Measurements from ENCODE around the gene SVEP1.

Gene SVEP1

GRCh38 chr9:110566156-110566555, 13.4 kb downstream of the SVEP1 start:
- Histone ChIP-seq H3K4me3 (replicated peaks; ENCODE audit: low read depth, low read length) (no peak overlapping the region), H3K36me3 (ENCODE audit: control insufficient read depth, insufficient read depth, low read length) (no peaks in the 10 kb centered on the region), H3K27me3 (replicated peaks; ENCODE audit: control insufficient read depth, insufficient read depth, low read length) (no peaks in the 10 kb centered on the region)
- TF ChIP-seq, protein P1, sequence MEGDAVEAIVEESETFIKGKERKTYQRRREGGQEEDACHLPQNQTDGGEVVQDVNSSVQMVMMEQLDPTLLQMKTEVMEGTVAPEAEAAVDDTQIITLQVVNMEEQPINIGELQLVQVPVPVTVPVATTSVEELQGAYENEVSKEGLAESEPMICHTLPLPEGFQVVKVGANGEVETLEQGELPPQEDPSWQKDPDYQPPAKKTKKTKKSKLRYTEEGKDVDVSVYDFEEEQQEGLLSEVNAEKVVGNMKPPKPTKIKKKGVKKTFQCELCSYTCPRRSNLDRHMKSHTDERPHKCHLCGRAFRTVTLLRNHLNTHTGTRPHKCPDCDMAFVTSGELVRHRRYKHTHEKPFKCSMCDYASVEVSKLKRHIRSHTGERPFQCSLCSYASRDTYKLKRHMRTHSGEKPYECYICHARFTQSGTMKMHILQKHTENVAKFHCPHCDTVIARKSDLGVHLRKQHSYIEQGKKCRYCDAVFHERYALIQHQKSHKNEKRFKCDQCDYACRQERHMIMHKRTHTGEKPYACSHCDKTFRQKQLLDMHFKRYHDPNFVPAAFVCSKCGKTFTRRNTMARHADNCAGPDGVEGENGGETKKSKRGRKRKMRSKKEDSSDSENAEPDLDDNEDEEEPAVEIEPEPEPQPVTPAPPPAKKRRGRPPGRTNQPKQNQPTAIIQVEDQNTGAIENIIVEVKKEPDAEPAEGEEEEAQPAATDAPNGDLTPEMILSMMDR (IDR thresholded peaks at IDR 0.05; ENCODE audit: insufficient read depth, low read length, poor library complexity, severe bottlenecking), result no peak
- DNase-seq (ENCODE audit: extremely low read depth, insufficient read length), result no peak

DNA sequence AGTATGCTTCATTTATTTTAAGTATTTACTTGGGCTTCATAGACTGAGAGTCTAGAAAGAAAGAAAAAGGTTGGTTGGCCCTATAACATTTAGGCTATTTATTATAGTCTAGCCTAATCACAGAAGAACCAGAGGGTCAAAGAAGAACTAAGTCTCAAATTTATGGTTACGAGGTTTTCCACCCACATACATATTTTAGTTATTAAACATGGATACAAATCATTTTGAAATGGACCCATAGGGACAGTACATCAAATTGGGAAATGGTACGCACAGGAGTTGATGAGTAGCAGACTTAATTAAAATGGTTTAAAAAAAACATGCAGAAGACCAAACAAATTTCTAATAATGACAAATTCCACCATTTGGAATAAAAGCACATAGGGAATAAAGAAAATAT, 17.7 kb downstream of the SVEP1 start:
- TF ChIP-seq, protein P1 (IDR thresholded peaks at IDR 0.05; ENCODE audit: insufficient read depth, low read length, poor library complexity, severe bottlenecking), result no peak
- no peak overlapping the region for H3K4me3 ChIP-seq (replicated peaks; ENCODE audit: low read depth, low read length)
- H3K27me3 ChIP-seq (replicated peaks; ENCODE audit: control insufficient read depth, insufficient read depth, low read length), result no peaks in the 10 kb centered on the region
- DNase-seq (ENCODE audit: extremely low read depth, insufficient read length), result no peak
- H3K36me3 ChIP-seq (ENCODE audit: control insufficient read depth, insufficient read depth, low read length), result no peaks in the 10 kb centered on the region

DNA sequence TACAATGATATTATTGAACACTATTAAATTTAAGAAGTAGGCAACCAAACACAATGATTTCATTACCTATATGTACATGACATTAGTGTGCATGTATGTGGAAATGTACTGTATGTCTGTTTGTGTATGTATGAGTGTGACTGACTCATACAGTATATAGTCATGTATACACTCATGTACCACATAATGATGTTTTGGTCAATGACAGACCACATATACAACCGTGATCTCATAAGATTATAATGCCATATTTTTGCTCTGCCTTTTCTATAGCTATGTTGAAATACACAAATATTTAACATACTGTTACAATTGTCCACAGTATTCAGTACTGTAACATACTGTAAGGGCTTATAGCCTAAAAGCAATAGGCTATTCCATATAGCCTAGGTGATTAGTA, 19.7 kb downstream of the SVEP1 start:
- Histone ChIP-seq H3K4me3 (replicated peaks; ENCODE audit: low read depth, low read length) (no peak overlapping the region), H3K36me3 (ENCODE audit: control insufficient read depth, insufficient read depth, low read length) (no peaks in the 10 kb centered on the region), H3K27me3 (replicated peaks; ENCODE audit: control insufficient read depth, insufficient read depth, low read length) (no peaks in the 10 kb centered on the region)
- DNase-seq (ENCODE audit: extremely low read depth, insufficient read length), result no peak
- TF ChIP-seq, protein P1 (IDR thresholded peaks at IDR 0.05; ENCODE audit: insufficient read depth, low read length, poor library complexity, severe bottlenecking), result no peak

DNA sequence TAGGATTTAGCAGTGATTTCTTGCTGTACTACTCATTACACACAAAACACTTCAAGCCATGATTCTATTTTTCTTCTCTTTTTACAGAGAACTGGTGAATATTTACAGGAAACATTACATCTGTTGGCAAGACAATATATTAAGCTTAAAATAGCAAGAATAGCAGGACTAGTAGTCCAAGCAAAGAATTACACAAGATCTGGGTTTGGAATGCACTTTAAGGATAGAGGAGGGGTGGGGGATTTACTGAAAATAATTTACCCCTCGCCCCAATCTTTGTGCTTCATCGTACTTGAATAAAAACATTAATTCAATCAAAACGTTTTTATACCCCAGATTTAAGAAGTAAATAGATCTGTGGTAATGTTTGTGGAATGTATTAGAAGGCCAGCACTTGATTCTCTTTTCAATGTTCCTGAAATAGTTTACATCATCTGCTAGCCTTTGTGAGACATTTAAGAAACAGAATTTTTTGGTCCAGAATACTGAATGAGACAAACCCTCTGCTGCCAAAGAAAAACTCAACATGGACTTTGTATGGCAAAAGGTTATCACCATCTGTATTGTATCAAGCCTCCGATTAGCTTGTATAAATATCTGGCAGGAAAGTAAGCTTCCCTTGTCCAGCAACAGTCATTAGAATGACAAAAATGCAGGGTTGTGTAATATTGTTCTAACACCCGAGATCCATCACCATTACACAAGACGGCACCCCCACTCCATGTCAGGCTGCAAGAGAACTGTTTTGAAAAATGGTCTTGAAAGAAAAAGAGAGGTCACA, 23.8 kb downstream of the SVEP1 start:
- DNase-seq (ENCODE audit: extremely low read depth, insufficient read length), result no peak
- H3K36me3 ChIP-seq (ENCODE audit: control insufficient read depth, insufficient read depth, low read length), result no peaks in the 10 kb centered on the region
- no peak overlapping the region for H3K4me3 ChIP-seq (replicated peaks; ENCODE audit: low read depth, low read length)
- no peaks in the 10 kb centered on the region for H3K27me3 ChIP-seq (replicated peaks; ENCODE audit: control insufficient read depth, insufficient read depth, low read length)
- TF ChIP-seq, protein P1 (IDR thresholded peaks at IDR 0.05; ENCODE audit: insufficient read depth, low read length, poor library complexity, severe bottlenecking), result no peak

GRCh38 chr9:110546411-110546871, 33.1 kb downstream of the SVEP1 start:
- no peak for DNase-seq (ENCODE audit: extremely low read depth, insufficient read length)
- no peak overlapping the region for H3K4me3 ChIP-seq (replicated peaks; ENCODE audit: low read depth, low read length)
- TF ChIP-seq, protein P1 (IDR thresholded peaks at IDR 0.05; ENCODE audit: insufficient read depth, low read length, poor library complexity, severe bottlenecking), result no peak
- H3K27me3 ChIP-seq (replicated peaks; ENCODE audit: control insufficient read depth, insufficient read depth, low read length), result no peaks in the 10 kb centered on the region; the same call in 1 of the 2 replicates
- H3K36me3 ChIP-seq (ENCODE audit: control insufficient read depth, insufficient read depth, low read length), result no peaks in the 10 kb centered on the region

All from GM06990 (cell line).